Erythroblast (primary cell): ENCODE data around the gene GALNT15.

Experiments
- GATA1 ChIP-seq: IDR thresholded peaks from 2 replicates; pipeline ENCODE4 v1.6.1; 2011; ENCODE audit warnings: low read depth, mild to moderate bottlenecking, control low read depth, low read length, moderate library complexity
- POLR2A ChIP-seq: IDR thresholded peaks from 2 replicates; pipeline ENCODE4 v1.6.1; 2011; ENCODE audit warnings: mild to moderate bottlenecking, low read length

DNA sequence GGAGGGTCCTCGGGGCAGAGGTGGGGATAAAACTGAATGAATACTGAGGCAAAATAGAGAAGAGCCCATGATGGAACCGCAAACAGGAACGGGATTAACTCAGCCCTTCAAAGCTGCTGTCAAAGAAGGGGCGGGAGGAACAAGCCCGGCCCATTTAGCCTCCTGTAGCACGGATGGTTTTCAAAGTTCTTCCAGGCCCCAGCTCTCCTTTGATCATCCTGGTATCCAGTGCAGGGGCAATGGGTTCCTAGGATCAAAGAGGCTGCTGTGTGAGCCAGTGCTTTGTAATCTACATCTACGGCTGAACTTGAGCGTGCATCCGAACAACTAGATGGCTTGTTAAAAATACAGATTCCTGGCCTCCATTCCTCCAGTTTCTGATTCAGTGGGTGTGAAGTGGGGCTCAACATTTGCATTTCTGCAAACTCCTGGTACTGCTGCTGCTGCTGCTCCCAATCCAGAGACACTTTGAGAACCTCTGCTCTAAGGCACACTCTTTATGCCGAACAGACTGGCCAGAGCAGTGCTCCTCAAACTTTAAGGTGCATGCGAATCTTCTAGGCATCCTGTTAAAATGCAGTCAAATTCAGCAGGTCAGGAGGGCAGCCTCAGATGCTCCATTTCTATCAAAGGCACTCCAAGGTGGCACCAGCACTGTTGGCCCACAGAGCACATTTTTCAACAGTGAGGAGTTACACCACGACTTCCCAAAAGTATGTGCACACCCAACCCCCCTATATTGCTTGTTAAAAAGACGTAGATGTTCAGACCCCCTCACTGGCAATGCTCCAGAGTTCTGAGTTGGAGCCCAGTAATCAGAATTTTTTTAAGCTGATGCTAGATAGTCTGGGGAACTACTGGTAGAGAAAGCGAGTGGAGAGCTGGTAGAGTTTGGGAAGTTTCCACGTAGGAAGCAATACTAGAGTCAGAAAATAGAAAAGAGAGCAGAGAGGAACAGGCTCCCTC is 5.6 kb downstream of the GALNT15 start:
- TF ChIP-seq POLR2A (no peak), GATA1 (no peak)
